Measurements from ENCODE around the gene NXN.
"Not testable (repeated sequence)": the region's sequence is repeated elsewhere in the genome, so short reads cannot be mapped to it uniquely, and the experiment has no call there.

NXN gene

DNA sequence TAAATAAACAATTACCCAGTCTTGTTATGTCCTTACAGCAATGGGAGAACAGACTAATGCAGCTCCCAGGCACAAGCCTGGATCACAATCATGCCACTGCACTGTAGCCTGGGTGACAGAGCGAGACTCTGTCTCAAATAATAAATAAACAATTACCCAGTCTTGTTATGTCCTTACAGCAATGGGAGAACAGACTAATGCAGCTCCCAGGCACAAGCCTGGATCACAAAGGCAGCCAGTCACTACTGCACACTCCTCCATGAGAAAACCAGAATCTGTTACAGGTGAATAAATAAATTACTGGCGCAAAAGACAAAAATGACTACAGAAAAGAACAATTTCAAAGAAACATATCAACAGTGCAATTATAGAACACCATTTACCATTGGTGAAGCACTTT, 105.0 kb downstream of the NXN start:
- not testable (repeated sequence) for H3K4me3 Mint-ChIP-seq; DNase-seq (ENCODE audit: low spot score in 2 of 2); H3K27ac Mint-ChIP-seq (ENCODE audit: low read depth); H3K4me1 Mint-ChIP-seq; H3K36me3 Mint-ChIP-seq (ENCODE audit: insufficient read depth); H3K9me3 Mint-ChIP-seq; ATAC-seq (replicated peaks; ENCODE audit: extremely low read depth, poor library complexity, severe bottlenecking)
- H3K27me3 Mint-ChIP-seq, result peaks cover 65% of the 10 kb centered on the region

DNA sequence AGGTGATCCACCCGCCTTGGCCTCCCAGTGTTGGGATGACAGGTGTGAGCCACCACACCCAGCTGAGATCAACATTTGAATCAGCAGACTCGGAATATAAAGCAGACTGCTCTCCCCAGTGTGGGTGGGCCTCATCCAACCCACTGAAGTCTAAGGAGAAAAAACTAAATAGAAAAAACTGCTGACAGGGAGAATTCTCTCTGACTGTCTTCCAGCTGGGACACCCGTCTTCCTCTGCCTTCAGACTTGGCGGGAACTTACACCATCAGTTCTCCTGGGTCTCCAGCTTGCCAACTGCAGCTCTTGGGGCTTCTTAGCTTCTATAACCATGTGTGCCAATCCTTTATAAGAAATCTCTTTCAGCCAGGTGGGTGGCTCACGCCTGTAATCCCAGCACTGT, 106.7 kb downstream of the NXN start:
- H3K27ac Mint-ChIP-seq (ENCODE audit: low read depth), result no peak overlapping the region
- ATAC-seq (replicated peaks; ENCODE audit: extremely low read depth, poor library complexity, severe bottlenecking) (no peak), DNase-seq (ENCODE audit: low spot score in 2 of 2) (no peak)
- no peaks in the 10 kb centered on the region for H3K36me3 Mint-ChIP-seq (ENCODE audit: insufficient read depth)
- H3K4me3 Mint-ChIP-seq, result no peak overlapping the region
- H3K27me3 Mint-ChIP-seq, result peaks cover 65% of the 10 kb centered on the region
- peaks cover 6% of the 10 kb centered on the region for H3K4me1 Mint-ChIP-seq
- no peaks in the 10 kb centered on the region for H3K9me3 Mint-ChIP-seq

DNA sequence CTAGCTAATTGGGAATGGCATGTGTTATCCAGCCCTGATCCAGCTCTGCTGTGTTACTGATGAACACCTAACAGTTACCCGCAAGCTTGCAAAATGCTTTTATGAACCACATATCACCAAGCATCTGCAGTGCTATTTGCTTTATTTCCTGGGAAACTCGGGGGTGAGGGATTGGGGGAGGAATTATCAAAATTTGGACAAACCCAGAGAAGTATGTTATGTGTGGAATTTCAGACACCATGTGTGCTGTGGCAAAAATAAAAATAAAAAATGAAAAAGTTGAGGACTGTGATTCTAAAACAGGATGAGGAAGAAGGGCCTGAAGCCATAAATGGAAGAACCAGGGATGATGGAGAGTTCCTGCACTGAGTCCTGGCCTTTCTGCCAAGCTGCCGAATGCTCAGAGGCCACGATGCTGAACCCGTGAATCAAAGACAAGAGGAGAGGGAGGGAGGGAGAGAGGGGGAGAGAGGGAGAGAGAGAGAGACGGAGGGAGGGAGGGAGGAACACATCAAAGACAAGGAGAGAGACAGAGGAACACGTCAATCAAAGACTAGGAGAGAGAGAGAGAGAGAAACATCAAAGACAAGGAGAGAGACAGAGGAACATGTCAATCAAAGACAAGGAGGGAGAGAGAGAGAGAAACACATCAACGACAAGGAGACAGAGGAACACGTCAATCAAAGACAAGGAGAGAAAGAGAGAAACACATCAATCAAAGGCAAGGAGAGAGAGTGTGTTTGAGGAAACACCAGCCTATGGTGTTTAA, 107.6 kb downstream of the NXN start:
- no peak overlapping the region for H3K27ac Mint-ChIP-seq (ENCODE audit: low read depth)
- no peak for ATAC-seq (replicated peaks; ENCODE audit: extremely low read depth, poor library complexity, severe bottlenecking)
- H3K9me3 Mint-ChIP-seq, result no peaks in the 10 kb centered on the region
- H3K27me3 Mint-ChIP-seq, result peaks cover 63% of the 10 kb centered on the region
- H3K4me3 Mint-ChIP-seq, result no peak overlapping the region
- H3K36me3 Mint-ChIP-seq (ENCODE audit: insufficient read depth), result no peaks in the 10 kb centered on the region
- no peak for DNase-seq (ENCODE audit: low spot score in 2 of 2)
- peaks cover 6% of the 10 kb centered on the region for H3K4me1 Mint-ChIP-seq

DNA sequence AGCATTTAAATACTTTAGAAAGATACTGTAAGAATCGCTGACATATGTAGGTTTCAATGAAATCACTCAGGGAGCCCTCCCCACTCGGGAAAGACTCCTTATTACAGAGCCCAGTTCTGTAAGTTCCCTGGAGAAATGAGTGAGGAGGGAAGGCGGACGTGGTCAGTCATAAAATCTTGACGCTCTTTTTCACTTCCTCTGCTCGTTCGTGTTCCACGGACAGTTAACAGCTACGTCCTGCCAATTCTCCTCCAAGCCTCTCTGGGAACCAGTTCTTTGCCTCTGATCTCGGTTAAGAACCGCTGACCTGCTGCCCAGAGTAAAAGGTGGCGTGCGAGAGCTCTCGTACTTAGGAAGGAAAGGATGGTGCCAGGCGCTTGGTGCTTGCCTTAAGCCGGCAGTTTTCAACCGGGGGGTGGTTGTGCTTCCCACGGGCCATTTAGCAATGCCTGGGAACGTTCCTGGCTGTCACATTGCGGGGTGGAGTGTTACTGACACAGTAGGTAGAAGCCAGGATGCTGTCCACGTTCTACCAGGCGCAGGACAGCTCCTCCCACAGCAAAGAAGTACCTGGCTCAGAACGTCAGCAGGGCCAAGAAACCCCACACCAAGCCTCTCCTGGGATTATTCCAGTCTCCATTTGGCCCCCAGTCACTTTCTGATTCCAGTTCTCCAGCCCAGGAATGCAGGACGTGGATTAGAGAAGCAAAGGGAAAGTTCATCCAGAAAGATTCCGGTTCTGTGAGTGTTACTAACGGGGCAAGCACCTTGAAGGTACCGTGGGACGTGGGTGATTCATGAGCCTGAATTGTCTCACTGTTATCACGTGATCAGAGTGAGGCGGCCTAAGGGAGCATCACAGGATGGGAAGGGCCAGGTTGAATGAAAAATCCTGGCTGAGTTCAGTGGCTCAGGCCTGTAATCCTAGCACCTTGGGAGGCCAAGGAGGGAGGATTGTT, 109.7 kb downstream of the NXN start:
- Mint-ChIP-seq H3K4me3 (no peak overlapping the region), H3K9me3 (no peaks in the 10 kb centered on the region)
- ATAC-seq (replicated peaks; ENCODE audit: extremely low read depth, poor library complexity, severe bottlenecking), result no peak

DNA sequence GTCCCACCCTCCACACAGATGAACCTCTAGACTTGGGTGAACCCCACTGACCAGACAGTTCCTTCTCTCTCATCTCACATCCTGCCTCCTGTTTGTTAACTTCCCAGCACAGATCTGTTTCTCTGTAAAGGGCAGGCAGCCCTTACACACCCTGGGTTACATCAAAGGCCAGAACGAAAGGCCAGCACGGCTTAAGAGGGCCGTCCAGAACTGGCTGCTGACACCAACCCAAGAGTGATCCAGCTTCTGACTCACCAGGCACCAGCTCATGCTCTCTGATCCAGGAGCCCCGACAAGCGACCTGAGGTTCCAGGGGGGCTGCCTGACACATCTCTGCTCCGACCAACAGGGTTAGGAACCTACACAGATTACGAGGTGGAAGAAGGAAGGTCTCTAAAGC, 110.5 kb downstream of the NXN start:
- Mint-ChIP-seq H3K27ac (ENCODE audit: low read depth) (no peak overlapping the region), H3K36me3 (ENCODE audit: insufficient read depth) (no peaks in the 10 kb centered on the region), H3K27me3 (peaks cover 74% of the 10 kb centered on the region), H3K4me3 (no peak overlapping the region), H3K9me3 (no peaks in the 10 kb centered on the region), H3K4me1 (no peaks in the 10 kb centered on the region)
- ATAC-seq (replicated peaks; ENCODE audit: extremely low read depth, poor library complexity, severe bottlenecking), result no peak
- DNase-seq (ENCODE audit: low spot score in 2 of 2), result no peak

More for the DNA sequence above, 109.7 kb downstream of the NXN start:
- H3K4me1 Mint-ChIP-seq, result no peaks in the 10 kb centered on the region
- H3K27ac Mint-ChIP-seq (ENCODE audit: low read depth), result no peak overlapping the region
- no peaks in the 10 kb centered on the region for H3K36me3 Mint-ChIP-seq (ENCODE audit: insufficient read depth)
- no peak for DNase-seq (ENCODE audit: low spot score in 2 of 2)
- H3K27me3 Mint-ChIP-seq, result peaks cover 72% of the 10 kb centered on the region

DNA sequence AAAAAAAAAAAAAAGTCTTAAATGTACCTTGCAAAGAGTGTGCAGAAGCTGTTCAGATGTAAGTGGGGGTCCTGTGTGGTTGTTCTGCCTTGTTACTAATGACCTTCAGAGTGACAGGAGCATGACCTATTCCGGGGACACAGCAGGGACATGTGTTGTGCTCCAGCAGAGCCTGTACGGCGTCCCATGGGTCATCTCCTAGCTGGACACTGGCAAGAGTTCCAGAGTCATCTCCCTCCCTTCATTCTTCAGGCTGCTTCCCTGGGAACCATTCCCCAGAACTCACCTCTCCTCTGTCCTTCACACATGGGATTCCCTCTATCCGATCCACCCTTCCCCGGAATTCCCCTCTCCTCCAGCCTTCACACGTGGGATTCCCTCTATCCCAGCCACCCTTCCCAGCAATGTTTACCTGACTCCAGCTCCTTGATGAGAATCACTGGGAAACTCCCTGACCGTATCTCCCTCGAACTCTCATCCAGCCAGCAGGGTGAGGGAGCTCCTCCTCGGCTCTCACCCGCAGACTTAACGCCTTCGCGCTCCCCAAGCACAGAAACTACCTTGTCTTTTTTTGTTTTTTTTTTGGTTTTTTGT, 111.6 kb downstream of the NXN start:
- no peak overlapping the region for H3K4me3 Mint-ChIP-seq
- H3K36me3 Mint-ChIP-seq (ENCODE audit: insufficient read depth), result no peaks in the 10 kb centered on the region
- no peak for ATAC-seq (replicated peaks; ENCODE audit: extremely low read depth, poor library complexity, severe bottlenecking)
- H3K27me3 Mint-ChIP-seq, result peaks cover 69% of the 10 kb centered on the region
- DNase-seq (ENCODE audit: low spot score in 2 of 2), result no peak
- H3K9me3 Mint-ChIP-seq, result no peaks in the 10 kb centered on the region
- no peak overlapping the region for H3K27ac Mint-ChIP-seq (ENCODE audit: low read depth)
- H3K4me1 Mint-ChIP-seq, result no peaks in the 10 kb centered on the region

DNA sequence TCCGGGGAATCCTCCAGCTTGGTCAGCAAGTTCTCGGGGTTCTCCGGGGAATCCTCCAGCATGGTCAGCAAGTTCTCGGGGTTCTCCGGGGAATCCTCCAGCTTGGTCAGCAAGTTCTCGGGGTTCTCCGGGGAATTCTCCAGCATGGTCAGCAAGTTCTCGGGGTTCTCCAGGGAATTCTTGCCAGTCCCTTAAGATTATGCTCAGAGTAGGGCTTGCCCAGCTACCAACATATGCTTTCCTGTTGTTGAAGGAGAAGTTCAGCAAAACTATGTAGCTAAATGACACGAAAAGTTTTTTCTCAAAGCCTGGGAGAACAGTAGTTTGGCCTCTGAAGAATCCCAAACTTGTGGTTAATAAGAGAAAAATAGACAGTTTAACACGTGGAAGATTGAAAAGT, 112.3 kb downstream of the NXN start:
- H3K4me3 Mint-ChIP-seq; H3K27ac Mint-ChIP-seq (ENCODE audit: low read depth); ATAC-seq (replicated peaks; ENCODE audit: extremely low read depth, poor library complexity, severe bottlenecking); H3K4me1 Mint-ChIP-seq; H3K36me3 Mint-ChIP-seq (ENCODE audit: insufficient read depth); DNase-seq (ENCODE audit: low spot score in 2 of 2); H3K9me3 Mint-ChIP-seq: not testable (repeated sequence)
- peaks cover 63% of the 10 kb centered on the region for H3K27me3 Mint-ChIP-seq

DNA sequence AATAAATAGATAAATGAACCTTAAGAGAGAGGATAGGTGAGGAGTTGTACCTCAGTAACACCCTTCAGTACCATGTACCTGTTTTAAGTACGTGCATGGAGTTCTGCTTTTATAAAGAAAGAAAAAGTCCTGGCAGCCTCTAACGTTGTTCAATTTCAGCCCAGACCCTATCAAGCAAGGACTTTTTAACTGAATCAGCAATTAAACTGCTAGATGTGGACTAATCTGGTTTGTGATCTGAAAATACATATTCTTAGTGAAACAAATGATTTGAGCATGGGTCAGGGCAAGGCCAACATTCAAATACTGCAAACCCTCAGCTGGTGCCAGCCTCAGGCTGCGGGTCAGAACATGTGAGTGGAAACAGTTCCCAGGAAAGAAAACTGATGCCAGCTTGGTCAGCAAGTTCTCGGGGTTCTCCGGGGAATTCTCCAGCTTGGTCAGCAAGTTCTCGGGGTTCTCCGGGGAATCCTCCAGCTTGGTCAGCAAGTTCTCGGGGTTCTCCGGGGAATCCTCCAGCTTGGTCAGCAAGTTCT, 112.9 kb downstream of the NXN start:
- H3K27me3 Mint-ChIP-seq, result peaks cover 57% of the 10 kb centered on the region
- no peaks in the 10 kb centered on the region for H3K9me3 Mint-ChIP-seq
- H3K4me3 Mint-ChIP-seq, result no peak overlapping the region
- no peak for DNase-seq (ENCODE audit: low spot score in 2 of 2)
- H3K27ac Mint-ChIP-seq (ENCODE audit: low read depth), result no peak overlapping the region
- no peak for ATAC-seq (replicated peaks; ENCODE audit: extremely low read depth, poor library complexity, severe bottlenecking)
- no peaks in the 10 kb centered on the region for H3K4me1 Mint-ChIP-seq
- no peaks in the 10 kb centered on the region for H3K36me3 Mint-ChIP-seq (ENCODE audit: insufficient read depth)

DNA sequence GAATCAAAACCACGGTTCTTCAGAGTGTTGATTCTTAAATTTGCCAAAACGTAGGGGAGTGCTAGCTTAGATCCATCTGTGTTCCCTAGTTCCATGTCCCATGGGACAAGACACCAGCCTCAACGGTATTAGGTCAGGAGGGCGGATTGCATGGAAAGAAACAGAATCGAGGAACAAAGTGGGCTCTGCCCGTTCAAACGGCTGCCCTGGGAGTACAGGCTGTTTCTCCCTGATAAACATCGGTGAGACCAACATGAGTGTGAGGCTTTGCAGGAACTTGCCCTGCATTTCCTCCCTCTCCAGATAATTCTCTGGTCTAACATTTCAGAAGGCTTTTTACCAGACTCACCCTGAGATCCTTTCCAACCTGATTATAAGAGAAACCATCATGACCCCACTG, 115.3 kb downstream of the NXN start:
- ATAC-seq (replicated peaks; ENCODE audit: extremely low read depth, poor library complexity, severe bottlenecking) (no peak), DNase-seq (ENCODE audit: low spot score in 2 of 2) (no peak)
- no peaks in the 10 kb centered on the region for H3K4me1 Mint-ChIP-seq
- H3K4me3 Mint-ChIP-seq, result no peak overlapping the region
- no peaks in the 10 kb centered on the region for H3K36me3 Mint-ChIP-seq (ENCODE audit: insufficient read depth)
- H3K9me3 Mint-ChIP-seq, result no peaks in the 10 kb centered on the region
- H3K27ac Mint-ChIP-seq (ENCODE audit: low read depth), result no peak overlapping the region
- H3K27me3 Mint-ChIP-seq, result peaks cover 46% of the 10 kb centered on the region

DNA sequence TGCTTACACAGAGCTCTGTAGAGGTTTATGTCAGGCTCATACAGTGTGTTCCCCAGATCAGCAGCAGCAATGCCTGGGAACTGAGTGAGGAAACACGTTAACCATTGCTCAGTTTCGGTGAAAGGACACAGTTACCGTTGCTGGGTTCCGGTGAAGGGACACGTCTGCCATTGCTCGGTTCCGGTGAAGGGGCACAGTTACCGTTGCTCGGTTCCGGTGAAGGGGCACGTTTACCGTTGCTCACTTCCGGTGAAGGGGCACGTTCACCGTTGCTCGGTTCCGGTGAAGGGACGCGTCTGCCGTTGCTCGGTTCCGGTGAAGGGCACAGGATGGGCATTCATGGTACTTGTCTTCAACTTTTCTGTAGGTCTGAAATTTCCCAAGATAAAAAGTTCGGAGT, 115.7 kb downstream of the NXN start:
- DNase-seq (ENCODE audit: low spot score in 2 of 2), result no peak
- no peaks in the 10 kb centered on the region for H3K4me1 Mint-ChIP-seq
- peaks cover 42% of the 10 kb centered on the region for H3K27me3 Mint-ChIP-seq
- H3K9me3 Mint-ChIP-seq, result no peaks in the 10 kb centered on the region
- no peak overlapping the region for H3K27ac Mint-ChIP-seq (ENCODE audit: low read depth)
- ATAC-seq (replicated peaks; ENCODE audit: extremely low read depth, poor library complexity, severe bottlenecking), result no peak
- H3K36me3 Mint-ChIP-seq (ENCODE audit: insufficient read depth), result no peaks in the 10 kb centered on the region
- H3K4me3 Mint-ChIP-seq, result no peak overlapping the region

DNA sequence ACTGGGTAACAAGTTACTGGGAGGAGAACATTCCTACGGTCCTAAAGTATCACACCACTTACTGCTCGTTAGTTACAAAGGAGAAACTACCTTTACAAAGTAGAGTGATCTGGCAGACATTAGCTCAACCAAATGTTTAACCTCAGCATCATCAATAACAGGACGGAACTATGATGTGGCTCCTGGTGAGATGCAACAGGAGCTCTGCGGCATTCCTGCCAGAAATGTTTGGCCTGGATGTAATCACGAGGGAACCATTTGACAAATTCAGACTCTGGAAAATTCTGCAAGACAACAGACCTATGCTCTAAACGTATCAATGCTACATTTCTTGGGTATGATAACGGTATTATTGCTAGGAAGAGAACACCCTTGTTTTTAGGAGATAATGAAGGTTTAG, 117.0 kb downstream of the NXN start:
- DNase-seq (ENCODE audit: low spot score in 2 of 2) (no peak), ATAC-seq (replicated peaks; ENCODE audit: extremely low read depth, poor library complexity, severe bottlenecking) (no peak)
- no peaks in the 10 kb centered on the region for H3K9me3 Mint-ChIP-seq
- H3K4me3 Mint-ChIP-seq, result no peak overlapping the region
- H3K36me3 Mint-ChIP-seq (ENCODE audit: insufficient read depth), result no peaks in the 10 kb centered on the region
- no peak overlapping the region for H3K27ac Mint-ChIP-seq (ENCODE audit: low read depth)
- H3K4me1 Mint-ChIP-seq, result no peaks in the 10 kb centered on the region
- H3K27me3 Mint-ChIP-seq, result peaks cover 29% of the 10 kb centered on the region

DNA sequence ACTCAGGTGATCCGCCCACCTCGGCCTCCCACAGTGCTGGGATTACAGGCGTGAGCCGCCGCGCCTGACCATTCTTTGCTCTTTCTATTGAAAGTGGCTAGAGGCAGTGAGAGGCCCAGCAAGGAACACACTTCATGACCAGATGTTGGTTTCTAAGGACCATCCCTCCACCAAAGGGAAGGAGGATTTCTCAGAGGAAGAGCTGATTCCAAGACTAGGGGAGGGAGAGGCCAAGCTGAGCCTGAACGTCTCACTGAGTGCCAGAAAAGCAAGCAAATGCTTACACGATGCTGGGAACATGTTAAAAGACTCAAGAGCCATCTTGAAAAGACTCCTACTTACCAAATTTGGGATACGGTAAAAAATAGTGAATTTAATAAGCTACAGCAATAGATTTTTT, 118.2 kb downstream of the NXN start:
- H3K36me3 Mint-ChIP-seq (ENCODE audit: insufficient read depth), result no peaks in the 10 kb centered on the region
- H3K9me3 Mint-ChIP-seq, result no peaks in the 10 kb centered on the region
- no peak overlapping the region for H3K27ac Mint-ChIP-seq (ENCODE audit: low read depth)
- H3K4me3 Mint-ChIP-seq, result no peak overlapping the region
- no peak for ATAC-seq (replicated peaks; ENCODE audit: extremely low read depth, poor library complexity, severe bottlenecking)
- H3K27me3 Mint-ChIP-seq, result peaks cover 24% of the 10 kb centered on the region
- DNase-seq (ENCODE audit: low spot score in 2 of 2), result no peak
- H3K4me1 Mint-ChIP-seq, result no peaks in the 10 kb centered on the region

All from central memory CD8-positive, alpha-beta T cell (primary cell).